DOHH2 (cell line): ENCODE results near the gene LSP1.
"Not testable (repeated sequence)": the region's sequence is repeated elsewhere in the genome, so short reads cannot be mapped to it uniquely, and the experiment has no call there.

Experiments
- H3F3A ChIP-seq: fragments of 200-600 bp; sonication (generic), shearing (Covaris generic); 2 replicates; pipeline ENCODE4 v1.6.0; 2016; ENCODE audit warnings: antibody characterized with exemption, mild to moderate bottlenecking; ENCODE audit not compliant: control insufficient read depth, insufficient read depth
- H3K27ac ChIP-seq: fragments of 200-600 bp; sonication (generic); 2 replicates; pipeline ENCODE4 v1.5.1; 2014; ENCODE audit warnings: low read depth, mild to moderate bottlenecking, low read length, moderate library complexity
- H3K27me3 ChIP-seq: fragments of 200-600 bp; sonication (generic); 2 replicates; pipeline ENCODE4 v1.6.1; 2014; ENCODE audit warnings: mild to moderate bottlenecking, low read length, mixed read lengths; ENCODE audit not compliant: control insufficient read depth
- H3K36me3 ChIP-seq: fragments of 200-600 bp; sonication (generic); 2 replicates; pipeline ENCODE4 v1.6.1; 2014; ENCODE audit warnings: mild to moderate bottlenecking, low read length, moderate library complexity, mixed read lengths; ENCODE audit not compliant: control insufficient read depth
- H3K4me1 ChIP-seq: fragments of 200-600 bp; sonication (generic); 2 replicates; pipeline ENCODE4 v1.6.1; 2014; ENCODE audit warnings: mild to moderate bottlenecking, low read length, mixed read lengths; ENCODE audit not compliant: control insufficient read depth
- H3K4me2 ChIP-seq: fragments of 200-600 bp; sonication (generic); 2 replicates; pipeline ENCODE4 v1.6.0; 2014; ENCODE audit warnings: mild to moderate bottlenecking, low read length, moderate library complexity
- H3K4me3 ChIP-seq: fragments of 200-600 bp; sonication (generic); 2 replicates; pipeline ENCODE4 v1.5.1; 2014; ENCODE audit warnings: mild to moderate bottlenecking, low read length, mixed read lengths
- H3K79me2 ChIP-seq: fragments of 200-600 bp; sonication (generic); 2 replicates; pipeline ENCODE4 v1.6.1; 2014; ENCODE audit warnings: mild to moderate bottlenecking, low read length, mixed read lengths; ENCODE audit not compliant: control insufficient read depth
- H3K9me2 ChIP-seq: fragments of 200-600 bp; sonication (generic); replicated peaks from 2 replicates; pipeline ENCODE4 v1.6.1; 2014; ENCODE audit warnings: mild to moderate bottlenecking, low read length, mixed read lengths; ENCODE audit not compliant: control insufficient read depth
- H3K9me3 ChIP-seq: fragments of 200-600 bp; sonication (generic); 2 replicates; pipeline ENCODE4 v1.6.1; 2014; ENCODE audit warnings: antibody characterized with exemption, low read length, mixed read lengths; ENCODE audit not compliant: control insufficient read depth, insufficient read depth
- H4K20me1 ChIP-seq: fragments of 200-600 bp; sonication (generic); 2 replicates; pipeline ENCODE4 v1.6.0; 2014; ENCODE audit warnings: low read depth, mild to moderate bottlenecking, antibody characterized with exemption, low read length, moderate library complexity; ENCODE audit not compliant: control insufficient read depth, insufficient read depth
- CTCF ChIP-seq: fragments of 200-600 bp; sonication (generic); IDR thresholded peaks from one replicate; pipeline ENCODE4 v1.5.1; 2014; ENCODE audit warnings: antibody characterized with exemption, mild to moderate bottlenecking, low read depth, low read length; ENCODE audit not compliant: poor library complexity, severe bottlenecking
- EZH2phosphoT487 ChIP-seq: fragments of 200-600 bp; sonication (generic); IDR thresholded peaks from 2 replicates; pipeline ENCODE4 v1.6.1; 2017; ENCODE audit warnings: borderline replicate concordance, mild to moderate bottlenecking, antibody characterized with exemption, low read length, moderate library complexity, mixed read lengths

The LSP1 gene

DNA sequence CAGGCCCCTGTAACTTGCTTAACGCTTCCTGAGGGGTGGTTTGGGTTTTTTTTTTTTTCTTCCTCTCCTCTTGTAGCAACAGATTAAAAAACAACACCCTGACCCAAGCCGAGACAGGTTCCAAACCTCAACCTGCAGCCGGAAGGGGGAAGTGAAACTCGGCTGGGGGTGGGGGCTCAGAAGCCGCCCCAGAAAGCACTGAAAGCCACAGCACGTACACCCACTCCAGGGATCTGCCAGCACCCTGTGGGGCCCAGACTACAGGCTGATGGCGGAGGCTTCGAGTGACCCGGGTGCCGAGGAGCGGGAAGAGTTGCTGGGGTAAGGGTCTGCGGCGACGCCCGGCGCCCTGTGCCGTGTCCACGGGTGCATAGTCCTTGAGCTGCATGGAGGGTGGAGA is at the start of gene LSP1:
LSP1 (plus strand) TSS at position 208 of the 400 bp plus-strand sequence; CDS start at position 269, 61 bp downstream.
- H3K9me3 ChIP-seq: no peaks in the 10 kb centered on the region
- no peak for TF ChIP-seq EZH2phosphoT487
- no peak for TF ChIP-seq CTCF
- H3K4me3 ChIP-seq: peak within 1 kb of the TSS; percentile 79
- H3K4me2 ChIP-seq: peak within 1 kb of the TSS; percentile 94
- H3K36me3 ChIP-seq: peaks cover 38% of the 10 kb centered on the region
- peak within 1 kb of the TSS; percentile 96 for H3K27ac ChIP-seq
- no peaks in the 10 kb centered on the region for H3K27me3 ChIP-seq
- peaks cover 55% of the 10 kb centered on the region for H3K4me1 ChIP-seq
- no peaks in the 10 kb centered on the region for H3K9me2 ChIP-seq
- H3F3A ChIP-seq: peaks cover 2% of the 10 kb centered on the region; the same call in 1 of the 2 replicates
- peaks cover 15% of the 10 kb centered on the region for H4K20me1 ChIP-seq
- H3K79me2 ChIP-seq: peaks cover 60% of the 10 kb centered on the region

DNA sequence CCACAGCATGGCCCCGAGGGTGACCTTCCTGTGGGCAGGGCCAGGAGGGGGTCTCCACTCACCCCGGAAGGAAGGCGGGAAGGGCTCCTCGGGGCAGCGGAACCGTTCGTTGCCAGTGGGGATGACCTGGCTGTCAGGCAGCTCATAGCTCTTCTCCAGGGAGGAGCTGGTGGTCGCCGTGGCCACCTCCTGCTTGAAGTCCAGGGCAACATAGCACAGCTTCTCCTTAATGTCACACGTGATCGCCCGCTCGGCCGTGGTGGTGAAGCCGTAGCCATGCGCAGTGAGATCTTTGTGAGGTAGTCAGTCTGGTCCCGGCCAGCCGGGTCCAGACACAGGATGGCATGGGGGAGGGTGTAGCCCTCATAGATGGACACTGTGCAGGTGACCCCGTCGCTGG is 49.6 kb upstream of the LSP1 start:
- no peak overlapping the region for H3K27ac ChIP-seq
- no peak overlapping the region for H3K4me3 ChIP-seq
- no peaks in the 10 kb centered on the region for H3K9me2 ChIP-seq
- no peaks in the 10 kb centered on the region for H4K20me1 ChIP-seq
- 0 out of 2 replicates have a peak, but pooled peaks cover 4% of the 10 kb centered on the region for H3K27me3 ChIP-seq
- TF ChIP-seq EZH2phosphoT487: no peak
- TF ChIP-seq CTCF: no peak
- no peaks in the 10 kb centered on the region for H3K36me3 ChIP-seq
- no peaks in the 10 kb centered on the region for H3K9me3 ChIP-seq
- H3F3A ChIP-seq: no peaks in the 10 kb centered on the region
- H3K4me1 ChIP-seq: no peaks in the 10 kb centered on the region
- no peaks in the 10 kb centered on the region for H3K79me2 ChIP-seq
- no peak overlapping the region for H3K4me2 ChIP-seq

GRCh38 chr11:1803835-1804519 is 48.9 kb upstream of the LSP1 start:
- H3F3A ChIP-seq, H4K20me1 ChIP-seq, H3K27ac ChIP-seq, H3K4me3 ChIP-seq, H3K9me2 ChIP-seq, H3K27me3 ChIP-seq, H3K9me3 ChIP-seq, H3K4me2 ChIP-seq, H3K79me2 ChIP-seq, H3K4me1 ChIP-seq, H3K36me3 ChIP-seq: not testable (repeated sequence)

DNA sequence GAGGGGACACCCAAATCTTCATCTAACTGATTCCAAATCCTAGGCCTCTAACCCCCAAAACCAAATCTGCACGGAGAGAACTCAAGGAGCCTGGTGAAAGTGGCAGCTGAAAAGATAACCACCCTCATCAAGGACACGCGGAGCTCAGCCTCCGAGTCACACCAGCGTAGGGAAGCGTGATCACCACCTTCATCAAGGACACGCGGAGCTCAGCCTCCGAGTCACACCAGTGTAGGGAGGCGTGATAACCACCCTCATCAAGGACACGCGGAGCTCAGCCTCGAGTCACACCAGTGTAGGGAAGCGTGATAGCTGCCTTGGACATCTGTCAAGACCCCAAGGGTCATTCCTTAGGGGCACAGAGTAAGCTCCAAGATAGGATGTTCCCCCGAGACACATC is 47.4 kb upstream of the LSP1 start:
- H4K20me1 ChIP-seq: no peaks in the 10 kb centered on the region
- H3K4me1 ChIP-seq: no peaks in the 10 kb centered on the region
- H3K9me2 ChIP-seq: no peaks in the 10 kb centered on the region
- no peak overlapping the region for H3K4me3 ChIP-seq
- no peaks in the 10 kb centered on the region for H3F3A ChIP-seq
- 0 out of 2 replicates have a peak, but pooled peaks cover 4% of the 10 kb centered on the region for H3K27me3 ChIP-seq
- no peak for TF ChIP-seq EZH2phosphoT487
- TF ChIP-seq CTCF: no peak
- H3K27ac ChIP-seq: no peak overlapping the region
- no peaks in the 10 kb centered on the region for H3K79me2 ChIP-seq
- H3K9me3 ChIP-seq: no peaks in the 10 kb centered on the region
- no peak overlapping the region for H3K4me2 ChIP-seq
- no peaks in the 10 kb centered on the region for H3K36me3 ChIP-seq
